GM12891 (cell line): Measurements from ENCODE around the gene PTPRT.

Source experiments
- POLR2A ChIP-seq: IDR thresholded peaks from 2 replicates; pipeline ENCODE4 v1.6.1; 2011; ENCODE audit warnings: low read depth, low read length, control low read depth
- POLR2AphosphoS5 ChIP-seq: IDR thresholded peaks from 2 replicates; pipeline ENCODE4 v1.6.1; 2011; ENCODE audit warnings: low read depth, low read length, control low read depth
- POU2F2 ChIP-seq: IDR thresholded peaks from 2 replicates; pipeline ENCODE4 v1.6.1; 2011; ENCODE audit warnings: low read depth, mild to moderate bottlenecking, control low read depth, low read length, moderate library complexity
- SPI1 ChIP-seq: IDR thresholded peaks from 2 replicates; pipeline ENCODE4 v1.6.1; 2011; ENCODE audit warnings: low read depth, low read length, control low read depth
- TAF1 ChIP-seq: IDR thresholded peaks from 2 replicates; pipeline ENCODE4 v1.6.1; 2011; ENCODE audit warnings: low read depth, low read length, control low read depth

- TF ChIP-seq SPI1, result no peak
- TF ChIP-seq POLR2AphosphoS5, result no peak
- TF ChIP-seq POLR2A, result no peak
- no peak for TF ChIP-seq TAF1
- TF ChIP-seq POU2F2, result no peak
Observed at GRCh38 chr20:42093542-42094440, 1095.9 kb downstream of the PTPRT start.
